ENCODE results near the gene CLCN4.

DNA sequence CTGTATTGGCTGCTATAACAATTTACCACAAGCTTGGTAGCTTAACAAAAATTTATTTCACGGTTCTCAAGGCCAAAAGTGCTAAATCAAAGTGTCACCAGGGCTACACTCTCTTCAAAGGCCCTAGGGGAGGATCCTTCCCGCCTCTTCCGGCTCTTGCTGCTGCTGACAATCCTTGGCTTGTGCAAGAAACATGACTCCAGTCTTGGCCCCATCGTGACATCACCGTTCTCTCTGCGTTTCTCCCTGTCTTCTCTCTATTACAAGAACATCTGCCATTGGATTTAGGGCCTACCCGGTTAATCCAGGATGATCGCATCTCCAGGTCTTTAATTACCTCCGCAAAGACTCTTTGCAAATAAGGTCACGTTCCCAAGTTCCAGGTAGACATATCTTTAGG lies 10.4 kb upstream of the CLCN4 start:
- TF ChIP-seq POLR2A (IDR thresholded peaks at IDR 0.05) = no peak
- no peak for TF ChIP-seq CTCF (IDR thresholded peaks at IDR 0.05)
- no peak for TF ChIP-seq EP300 (IDR thresholded peaks at IDR 0.05)

All from ovary (tissue), 3 donors.